Stimulated activated CD8-positive, alpha-beta memory T cell treated with anti-CD3 and anti-CD28 coated beads, Interleukin-12 subunit alpha, Interleukin-12 subunit beta, amount 100 ng/mL, for 4 hours (primary cell): ENCODE measurements around the gene RNF112.

ENCODE experiments used
- DNase-seq: peaks from one replicate; pipeline ENCODE4 v3.0.0-alpha.2; 2020; ENCODE audit warnings: low read depth

RNF112 gene, protein sequence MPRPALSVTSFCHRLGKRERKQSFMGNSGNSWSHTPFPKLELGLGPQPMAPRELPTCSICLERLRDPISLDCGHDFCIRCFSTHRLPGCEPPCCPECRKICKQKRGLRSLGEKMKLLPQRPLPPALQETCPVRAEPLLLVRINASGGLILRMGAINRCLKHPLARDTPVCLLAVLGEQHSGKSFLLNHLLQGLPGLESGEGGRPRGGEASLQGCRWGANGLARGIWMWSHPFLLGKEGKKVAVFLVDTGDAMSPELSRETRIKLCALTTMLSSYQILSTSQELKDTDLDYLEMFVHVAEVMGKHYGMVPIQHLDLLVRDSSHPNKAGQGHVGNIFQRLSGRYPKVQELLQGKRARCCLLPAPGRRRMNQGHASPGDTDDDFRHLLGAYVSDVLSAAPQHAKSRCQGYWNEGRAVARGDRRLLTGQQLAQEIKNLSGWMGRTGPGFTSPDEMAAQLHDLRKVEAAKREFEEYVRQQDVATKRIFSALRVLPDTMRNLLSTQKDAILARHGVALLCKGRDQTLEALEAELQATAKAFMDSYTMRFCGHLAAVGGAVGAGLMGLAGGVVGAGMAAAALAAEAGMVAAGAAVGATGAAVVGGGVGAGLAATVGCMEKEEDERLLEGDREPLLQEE

DNA sequence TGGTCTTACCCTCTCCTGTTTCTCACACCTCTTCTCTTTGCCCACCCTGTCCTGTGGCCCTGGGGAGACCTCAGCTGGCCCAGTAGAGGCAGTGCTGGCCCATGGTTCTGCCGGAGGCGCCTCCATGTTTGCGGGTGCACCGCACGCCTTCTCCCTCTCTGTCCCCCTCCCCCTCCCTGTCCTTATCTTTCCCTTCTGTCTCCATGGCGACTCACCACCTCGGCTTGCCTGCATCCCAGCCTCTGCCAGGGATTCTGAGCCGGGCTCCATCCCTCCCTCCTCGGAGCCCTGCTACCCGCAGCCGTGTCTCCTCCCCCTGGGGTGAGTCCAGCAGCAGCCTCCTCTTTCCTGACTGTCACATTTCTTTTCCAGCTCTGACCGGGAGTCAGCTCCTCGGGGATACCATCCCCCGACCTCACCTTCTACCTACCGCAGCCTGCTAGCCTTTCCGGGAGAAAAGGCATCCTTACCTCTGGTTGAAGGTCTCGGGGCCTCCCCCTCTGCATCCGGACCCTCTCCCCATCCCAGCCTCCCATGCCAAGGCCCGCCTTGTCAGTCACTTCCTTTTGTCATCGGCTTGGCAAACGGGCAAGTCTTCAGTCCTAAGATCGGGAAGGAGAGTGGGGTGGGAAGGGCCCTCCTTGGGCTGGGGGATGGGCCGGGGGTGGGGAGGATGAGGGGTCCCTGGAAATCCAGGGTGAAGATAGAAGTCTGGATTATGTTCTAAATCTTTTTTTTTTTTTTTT, at the start of gene RNF112:
Gene RNF112, plus strand, starts transcription at position 358 of the 746 bp plus-strand sequence. Its CDS starts 177 bp downstream, at position 535.
- DNase-seq: no peak

DNA sequence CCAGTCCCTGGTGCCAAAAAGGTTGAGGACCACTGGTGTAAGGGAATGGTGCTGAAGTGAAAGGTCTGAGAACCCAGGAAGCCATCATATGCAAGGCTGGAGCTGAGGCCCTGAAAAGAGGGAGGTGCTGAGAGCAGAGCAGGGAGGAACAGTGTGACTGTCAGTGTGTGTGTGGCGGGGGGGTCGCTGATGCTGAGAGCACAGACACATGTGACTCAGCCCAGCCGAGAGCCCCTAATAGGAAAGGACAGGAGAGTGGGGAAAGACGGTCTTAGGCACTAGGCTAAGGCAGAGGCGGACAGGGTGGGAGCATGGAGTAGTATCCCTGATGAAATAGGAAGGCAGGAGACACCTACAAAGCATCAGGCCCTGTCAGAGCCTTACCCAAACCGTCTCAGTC, 49.7 kb upstream of the RNF112 start:
- no peak for DNase-seq

DNA sequence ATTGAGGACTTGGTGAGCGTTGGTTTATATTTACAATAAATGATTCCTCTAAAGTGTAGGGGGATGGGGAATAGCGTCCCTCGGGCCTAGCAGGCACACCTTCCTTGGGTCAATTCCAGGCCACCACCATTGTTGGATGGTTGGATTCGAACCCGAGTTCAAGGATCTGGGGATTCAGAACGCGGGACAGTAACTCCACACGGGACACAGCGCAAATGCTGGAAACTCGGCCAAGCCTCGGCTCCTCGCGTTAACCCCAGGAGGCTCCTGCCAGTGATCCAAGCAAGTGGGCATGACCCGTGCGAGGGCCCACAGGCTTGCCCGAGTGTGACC, 49.1 kb upstream of the RNF112 start:
- no peak for DNase-seq

DNA sequence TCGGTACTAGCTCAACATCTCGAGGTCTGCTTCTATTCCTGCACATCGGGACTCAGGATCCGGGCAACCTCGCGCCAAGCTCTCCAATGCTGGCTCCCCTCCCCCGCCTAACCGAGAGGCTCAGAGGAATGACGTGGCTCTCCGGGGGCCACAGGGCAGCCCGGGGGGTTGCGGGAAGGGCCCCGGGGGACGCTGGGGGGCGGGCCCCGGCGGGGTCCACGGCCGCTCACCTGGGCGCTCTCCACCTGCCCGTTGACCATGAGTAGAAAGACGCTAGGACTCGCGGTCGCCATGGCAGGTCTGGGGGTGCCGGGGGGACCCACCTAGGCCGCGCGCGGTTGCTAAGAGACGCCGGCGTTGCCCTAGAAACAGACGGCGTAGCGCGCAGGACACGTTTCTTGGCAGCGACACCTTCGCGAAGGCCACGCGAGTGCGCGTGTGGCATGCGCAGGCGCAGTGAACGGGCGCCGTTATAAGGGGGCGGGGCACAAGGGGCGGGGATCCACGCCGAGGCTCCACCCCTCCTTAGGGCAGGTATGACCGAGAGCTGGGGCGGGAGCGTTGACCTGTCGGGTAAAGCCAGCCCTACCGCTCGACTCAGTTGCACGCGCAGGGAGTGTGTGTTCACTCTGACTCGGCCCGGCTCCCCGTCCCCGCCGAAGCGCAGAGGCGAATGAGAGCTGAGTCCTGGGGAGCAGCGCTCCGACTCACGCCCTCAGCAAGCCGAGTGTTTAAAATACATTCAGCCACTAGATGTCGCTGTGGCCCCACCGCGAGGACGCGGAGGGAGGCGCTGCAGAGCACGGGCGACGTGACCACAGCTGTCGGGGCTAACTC, 48.5 kb upstream of the RNF112 start, which contains the start of gene B9D1:
Gene B9D1, minus strand, starts transcription at position 447 of the 837 bp plus-strand sequence. Its CDS starts 154 bp downstream, at position 293.
- DNase-seq: peak; percentile 90

GRCh38 chr17:19363114-19363438, 48.0 kb upstream of the RNF112 start:
- DNase-seq: no peak

- DNase-seq: no peak
Measured at GRCh38 chr17:19363460-19364035, 47.5 kb upstream of the RNF112 start.

DNA sequence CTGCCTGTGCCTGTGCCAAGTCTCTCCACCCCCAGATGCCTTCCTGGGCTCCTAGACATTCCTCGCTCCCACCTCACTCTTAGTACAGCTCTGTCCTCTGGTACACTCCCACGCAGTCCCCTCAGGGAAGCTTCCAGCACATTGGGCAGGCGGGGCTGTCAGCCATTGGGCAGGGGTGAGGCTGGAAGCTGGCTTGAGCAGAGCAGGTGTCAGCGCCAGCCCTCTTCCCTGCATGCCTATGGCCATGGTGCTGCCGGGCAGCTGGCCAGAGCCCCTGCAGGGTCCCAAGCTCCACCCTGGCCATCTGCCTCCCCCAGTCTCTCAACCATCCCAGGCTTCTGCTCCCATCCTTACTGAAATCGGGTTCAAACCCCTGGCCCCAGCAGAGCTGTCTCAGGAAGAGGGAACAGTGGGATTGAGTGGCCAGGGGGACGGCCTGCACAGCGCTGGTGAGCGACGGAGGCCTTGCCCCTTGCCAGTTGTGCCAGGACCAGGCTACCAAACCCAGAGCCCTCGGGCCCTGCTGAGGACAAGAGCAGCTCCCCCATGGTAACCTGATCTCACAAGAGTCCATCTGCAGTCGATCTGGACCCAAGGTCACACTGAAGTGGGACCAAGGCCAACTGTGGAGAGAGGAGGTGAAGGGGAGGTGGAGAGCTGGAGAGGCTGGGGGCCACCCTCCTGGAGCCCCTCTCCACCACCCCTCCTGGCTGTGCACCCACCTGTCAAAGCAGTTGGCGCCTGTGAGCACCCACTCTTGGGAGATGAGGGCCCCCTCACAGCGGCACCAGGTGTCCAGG, 46.1 kb upstream of the RNF112 start:
- DNase-seq: no peak

GRCh38 chr17:19365499-19365817, 45.6 kb upstream of the RNF112 start:
- DNase-seq: no peak

- DNase-seq: no peak
Measured at GRCh38 chr17:19365833-19366636, 45.0 kb upstream of the RNF112 start.

- no peak for DNase-seq
Measured at GRCh38 chr17:19366637-19366972, 44.4 kb upstream of the RNF112 start.

GRCh38 chr17:19368229-19368628, 42.8 kb upstream of the RNF112 start:
- DNase-seq: no peak

- DNase-seq: no peak
Measured at GRCh38 chr17:19369107-19369778, 41.8 kb upstream of the RNF112 start.

- DNase-seq: no peak
Measured at GRCh38 chr17:19369846-19370492, 41.1 kb upstream of the RNF112 start.

GRCh38 chr17:19370493-19370960, 40.5 kb upstream of the RNF112 start:
- DNase-seq: no peak

DNA sequence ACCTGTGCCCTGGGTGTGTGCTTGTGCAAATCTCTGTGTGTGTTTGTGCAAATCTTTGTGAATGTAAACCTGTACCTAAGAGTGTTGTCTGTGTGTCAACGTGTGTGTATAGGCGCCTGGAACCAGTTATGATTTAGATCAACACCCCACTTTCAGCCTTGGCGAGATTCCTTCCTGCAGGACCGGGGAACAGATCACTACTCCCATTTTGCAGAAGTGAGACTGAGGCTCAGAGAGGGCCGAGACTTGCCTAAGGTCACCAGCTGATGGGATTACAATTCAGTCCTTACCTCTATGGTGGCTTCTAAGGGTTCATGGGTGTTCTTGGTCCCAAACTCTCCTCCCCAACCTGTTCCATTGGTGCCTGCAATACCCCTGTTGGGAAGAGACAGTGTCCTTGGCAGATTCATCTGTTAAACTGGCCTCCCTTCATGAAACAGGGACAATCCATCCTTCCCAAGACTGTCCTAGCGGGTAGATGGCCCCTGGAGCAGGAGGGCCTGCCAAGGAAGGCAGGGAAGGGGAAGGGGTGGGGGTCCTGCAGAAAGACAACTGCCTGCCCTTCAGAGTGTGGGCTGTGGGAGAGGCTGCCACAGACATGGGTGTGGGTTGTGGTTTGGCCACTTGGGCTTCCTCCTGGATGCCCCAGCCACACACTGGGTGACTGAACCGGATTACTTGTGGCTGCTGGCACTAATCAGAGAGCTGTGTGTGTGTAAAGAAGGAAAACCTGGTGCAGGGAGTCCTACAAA, 39.6 kb upstream of the RNF112 start:
- no peak for DNase-seq

DNA sequence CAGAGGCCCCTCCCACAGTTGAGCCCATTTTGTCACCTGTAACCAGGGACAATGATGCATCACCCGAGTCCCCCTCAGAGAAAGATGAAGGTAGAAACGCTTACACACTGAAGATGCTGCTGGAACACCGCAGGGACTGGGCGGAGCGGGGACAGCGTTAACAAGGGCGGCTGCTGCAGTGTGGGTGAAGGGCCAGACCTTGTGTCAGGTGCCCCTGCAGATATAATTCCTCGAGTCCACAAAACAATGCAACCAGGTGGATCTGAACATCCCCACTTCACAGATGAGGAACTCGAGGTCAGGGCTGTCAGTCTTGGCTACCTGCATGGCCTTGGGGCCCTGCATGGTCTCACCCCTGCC, 39.0 kb upstream of the RNF112 start:
- no peak for DNase-seq

DNA sequence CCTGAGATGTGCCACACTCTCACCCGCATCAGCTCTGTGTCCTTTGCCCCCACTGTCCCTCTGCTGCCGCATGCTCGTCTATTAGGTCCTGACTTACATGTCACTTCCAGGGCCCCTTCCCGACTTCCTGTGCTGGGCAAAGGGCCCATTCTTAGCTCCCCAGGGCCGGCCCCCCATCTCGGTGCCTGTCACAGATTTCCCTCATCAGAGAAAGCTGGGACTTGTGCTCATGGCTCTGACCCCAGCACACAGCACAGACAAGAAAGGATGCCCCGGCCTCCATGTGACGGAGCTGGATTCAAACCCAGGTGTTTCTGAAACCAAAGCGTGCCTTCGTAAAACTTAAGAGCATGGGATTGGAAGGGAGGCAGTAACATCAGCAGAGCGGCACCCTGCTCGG, 38.6 kb upstream of the RNF112 start:
- DNase-seq: no peak

DNA sequence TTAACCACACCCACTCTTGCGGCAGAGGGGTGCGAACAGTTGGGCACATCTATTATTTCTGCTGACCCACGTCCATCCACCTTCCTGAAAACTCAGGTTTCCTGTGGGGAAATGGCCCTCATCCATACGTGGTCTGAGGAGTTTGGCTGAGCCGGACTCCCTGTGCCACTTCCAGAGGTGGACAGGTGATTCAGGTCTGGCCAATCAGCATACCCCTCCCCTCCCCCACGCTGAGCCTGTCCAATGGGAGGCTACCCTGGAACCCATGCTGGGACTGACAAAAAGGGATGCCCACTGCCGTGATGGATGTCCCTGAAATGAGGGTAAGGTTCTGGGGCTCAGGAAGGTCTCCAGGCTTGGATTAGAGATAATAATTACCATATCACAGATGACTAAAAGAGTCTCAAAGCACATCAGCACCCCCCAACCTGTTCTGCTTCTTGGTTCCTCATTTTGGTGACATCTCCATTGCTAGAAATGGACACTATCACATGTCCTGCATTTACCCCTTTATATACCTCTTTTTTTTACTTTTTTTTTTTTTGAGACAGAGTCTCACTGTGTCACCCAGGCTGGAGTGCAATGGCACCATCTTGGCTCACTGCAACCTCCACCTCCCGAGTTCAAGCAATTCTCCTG, 38.0 kb upstream of the RNF112 start:
- DNase-seq: no peak
